ENCODE results near the gene RIPK4.
"Not testable (repeated sequence)": the region's sequence is repeated elsewhere in the genome, so short reads cannot be mapped to it uniquely, and the experiment has no call there.

Gene RIPK4

DNA sequence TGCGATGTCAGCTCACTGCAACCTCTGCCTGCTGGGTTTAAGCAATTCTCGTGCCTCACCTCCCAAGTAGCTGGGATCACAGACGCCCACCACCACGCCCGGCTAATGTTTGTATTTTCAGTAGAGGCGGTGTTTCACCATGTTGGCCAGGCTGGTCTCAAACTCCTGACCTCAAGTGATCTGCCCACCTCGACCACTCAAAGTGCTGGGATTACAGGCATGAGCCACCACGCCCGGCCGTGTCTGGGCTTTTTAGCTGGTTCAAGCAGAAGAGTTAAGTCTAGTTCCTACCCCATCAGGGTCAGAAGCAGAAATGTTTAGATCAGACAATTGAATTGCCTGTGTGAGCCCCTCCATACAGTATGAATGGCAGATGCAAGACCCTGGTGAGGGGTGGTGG lies 27.7 kb upstream of the RIPK4 start:
- TF ChIP-seq ZFX (IDR thresholded peaks at IDR 0.05): no peak
- TF ChIP-seq, protein P1, sequence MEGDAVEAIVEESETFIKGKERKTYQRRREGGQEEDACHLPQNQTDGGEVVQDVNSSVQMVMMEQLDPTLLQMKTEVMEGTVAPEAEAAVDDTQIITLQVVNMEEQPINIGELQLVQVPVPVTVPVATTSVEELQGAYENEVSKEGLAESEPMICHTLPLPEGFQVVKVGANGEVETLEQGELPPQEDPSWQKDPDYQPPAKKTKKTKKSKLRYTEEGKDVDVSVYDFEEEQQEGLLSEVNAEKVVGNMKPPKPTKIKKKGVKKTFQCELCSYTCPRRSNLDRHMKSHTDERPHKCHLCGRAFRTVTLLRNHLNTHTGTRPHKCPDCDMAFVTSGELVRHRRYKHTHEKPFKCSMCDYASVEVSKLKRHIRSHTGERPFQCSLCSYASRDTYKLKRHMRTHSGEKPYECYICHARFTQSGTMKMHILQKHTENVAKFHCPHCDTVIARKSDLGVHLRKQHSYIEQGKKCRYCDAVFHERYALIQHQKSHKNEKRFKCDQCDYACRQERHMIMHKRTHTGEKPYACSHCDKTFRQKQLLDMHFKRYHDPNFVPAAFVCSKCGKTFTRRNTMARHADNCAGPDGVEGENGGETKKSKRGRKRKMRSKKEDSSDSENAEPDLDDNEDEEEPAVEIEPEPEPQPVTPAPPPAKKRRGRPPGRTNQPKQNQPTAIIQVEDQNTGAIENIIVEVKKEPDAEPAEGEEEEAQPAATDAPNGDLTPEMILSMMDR (conservative IDR thresholded peaks at IDR 0.05): no peak
- no peak overlapping the region for H3K27ac ChIP-seq

DNA sequence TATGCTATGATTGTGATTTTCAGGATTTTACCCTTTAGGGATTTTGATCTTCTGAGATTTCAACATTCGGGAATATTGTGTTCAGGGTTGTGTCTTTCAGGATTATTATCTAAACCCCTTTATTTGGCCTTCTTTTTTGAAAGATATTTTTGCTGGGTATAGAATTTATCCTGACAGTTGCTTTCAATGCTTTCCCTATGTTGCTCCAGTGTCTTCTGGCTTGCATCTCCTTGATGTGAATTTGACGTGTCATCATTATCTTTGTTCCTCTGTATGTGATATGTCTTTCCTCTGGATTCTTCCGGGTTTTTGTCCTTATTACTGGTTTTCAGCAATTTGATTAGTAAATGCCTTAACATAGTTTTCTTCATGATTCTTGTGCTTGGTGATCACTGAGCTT lies 25.9 kb upstream of the RIPK4 start:
- H3K27ac ChIP-seq: no peak overlapping the region
- TF ChIP-seq, protein P1 (conservative IDR thresholded peaks at IDR 0.05): no peak
- no peak for TF ChIP-seq ZFX (IDR thresholded peaks at IDR 0.05)

DNA sequence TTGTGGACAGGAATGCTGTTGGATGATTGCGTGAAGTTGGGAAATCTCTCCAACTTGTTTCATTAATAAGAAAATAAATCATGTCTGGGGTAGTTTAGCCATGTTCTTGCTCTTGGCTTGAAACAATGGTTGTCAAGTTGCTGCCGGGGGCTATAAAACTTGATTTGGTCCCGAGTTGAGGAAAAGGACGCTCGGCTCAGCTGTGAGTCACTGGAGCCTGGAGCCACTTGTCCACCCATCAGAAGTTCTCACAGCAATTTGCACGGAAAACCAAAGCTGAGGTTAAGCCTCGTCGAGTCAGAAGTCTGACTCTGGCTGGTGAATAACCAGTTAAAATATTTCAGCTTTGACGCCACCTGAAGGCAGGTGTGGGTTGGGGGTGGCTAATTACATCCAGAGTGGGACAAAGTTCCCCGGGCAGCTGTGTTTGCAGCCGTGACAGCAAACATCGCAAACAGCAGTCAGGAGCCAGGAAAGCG lies 19.7 kb upstream of the RIPK4 start:
- H3K27ac ChIP-seq: no peak overlapping the region
- TF ChIP-seq, protein P1 (conservative IDR thresholded peaks at IDR 0.05): no peak
- TF ChIP-seq ZFX (IDR thresholded peaks at IDR 0.05): no peak

DNA sequence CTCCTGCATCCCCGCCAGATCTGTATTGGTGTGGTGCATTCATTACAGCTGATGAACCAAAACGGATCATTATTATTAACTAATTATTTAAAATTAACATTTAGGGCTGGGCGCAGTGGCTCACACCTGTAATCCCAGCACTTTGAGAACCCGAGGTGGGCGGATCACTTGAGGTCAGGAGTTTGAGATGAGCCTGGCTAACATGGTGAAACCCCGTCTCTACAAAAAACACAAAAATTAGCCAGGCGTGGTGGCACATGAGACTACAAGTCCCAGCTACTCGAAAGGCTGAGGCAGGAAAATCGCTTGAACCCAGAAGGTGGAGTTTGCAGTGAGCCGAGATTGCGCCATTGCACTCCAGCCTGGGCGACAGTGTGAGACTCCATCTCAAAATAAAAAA lies 18.4 kb upstream of the RIPK4 start:
- not testable (repeated sequence) for H3K27ac ChIP-seq

DNA sequence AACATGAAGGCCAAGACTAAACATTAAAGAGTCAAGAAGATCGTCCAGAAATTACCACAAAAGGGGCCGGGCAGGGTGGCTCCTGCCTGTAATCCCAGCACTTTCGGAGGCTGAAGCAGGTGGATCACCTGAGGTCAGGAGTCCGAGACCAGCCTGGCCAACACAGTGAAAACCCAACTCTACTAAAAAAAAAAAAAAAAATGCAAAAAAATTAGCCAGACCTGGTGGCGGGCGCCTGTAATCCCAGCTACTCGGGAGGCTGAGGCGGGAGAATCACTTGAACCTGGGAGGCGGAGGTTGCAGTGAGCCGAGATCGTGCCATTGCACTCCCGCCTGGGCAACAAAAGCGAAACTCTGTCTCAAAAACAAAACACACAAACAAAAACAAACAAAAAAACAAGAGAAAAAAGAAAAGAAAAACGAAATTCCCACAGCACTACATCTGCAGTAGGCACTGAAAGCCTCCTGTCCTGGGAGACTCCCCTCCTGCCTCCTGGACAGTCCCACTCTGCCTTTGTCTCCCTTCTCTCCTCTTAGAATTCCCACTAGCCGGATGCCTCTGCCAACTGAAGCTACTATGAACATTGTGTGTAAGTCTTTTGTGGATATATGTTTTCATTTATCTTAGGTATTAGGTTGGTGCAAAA lies 17.7 kb upstream of the RIPK4 start:
- no peak overlapping the region for H3K27ac ChIP-seq
- no peak for TF ChIP-seq ZFX (IDR thresholded peaks at IDR 0.05)
- TF ChIP-seq, protein P1 (conservative IDR thresholded peaks at IDR 0.05): no peak

DNA sequence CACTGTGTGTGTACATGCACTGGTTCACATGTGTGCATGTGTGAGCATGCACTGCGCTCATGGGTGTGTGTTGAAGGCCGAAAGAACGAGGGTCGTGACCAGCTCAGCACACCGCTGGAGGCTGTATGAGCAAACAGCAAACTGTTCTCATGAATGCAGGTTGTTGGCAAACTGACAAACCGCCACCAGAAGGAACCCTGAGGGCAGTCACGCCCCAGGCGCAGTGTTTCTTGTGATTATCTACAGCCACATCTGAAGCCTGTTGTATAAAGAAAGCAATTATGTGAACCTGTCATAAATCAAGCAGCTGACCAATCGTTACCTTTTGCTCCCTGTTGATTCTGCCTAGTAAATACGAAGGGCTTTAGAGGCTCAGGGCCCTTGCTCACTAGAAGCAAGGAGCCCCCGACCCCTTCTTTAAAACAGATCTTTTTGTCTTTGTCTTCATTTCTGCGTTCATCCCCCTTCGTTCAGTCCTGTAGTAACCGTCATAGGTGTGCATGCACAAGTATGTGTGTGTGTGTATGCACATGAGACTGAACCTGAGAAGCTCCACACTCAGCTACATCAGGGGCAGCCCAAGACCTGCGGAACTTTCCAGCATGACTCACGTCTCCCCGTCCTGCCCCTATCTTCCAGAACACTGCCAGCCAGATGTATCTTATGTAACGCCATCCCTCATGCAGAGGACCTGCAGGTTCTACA lies 16.8 kb upstream of the RIPK4 start:
- TF ChIP-seq, protein P1 (conservative IDR thresholded peaks at IDR 0.05): no peak
- TF ChIP-seq ZFX (IDR thresholded peaks at IDR 0.05): no peak
- H3K27ac ChIP-seq: peak overlapping the region; percentile 9; the same call in 1 of the 2 replicates

DNA sequence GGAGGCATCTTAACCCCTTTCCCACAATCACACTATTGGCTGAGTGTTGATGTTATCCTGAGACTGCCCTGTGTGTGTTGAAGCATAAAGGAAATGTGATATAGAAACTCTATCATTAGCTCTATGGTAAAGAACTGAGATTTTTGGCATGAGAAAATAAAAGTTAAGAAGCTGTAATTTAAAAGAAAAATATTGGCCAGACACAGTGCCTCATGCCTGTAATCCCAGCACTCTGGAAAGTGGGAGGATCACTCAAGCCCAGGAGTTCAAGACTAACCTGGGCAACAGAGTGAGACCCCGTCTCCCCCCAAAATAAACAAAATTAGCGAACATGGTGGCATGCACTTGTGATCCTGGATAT lies 14.2 kb upstream of the RIPK4 start:
- H3K27ac ChIP-seq: no peak overlapping the region
- no peak for TF ChIP-seq ZFX (IDR thresholded peaks at IDR 0.05)
- TF ChIP-seq, protein P1 (conservative IDR thresholded peaks at IDR 0.05): no peak
